ENCODE measurements around the gene ARL8A.

DNA sequence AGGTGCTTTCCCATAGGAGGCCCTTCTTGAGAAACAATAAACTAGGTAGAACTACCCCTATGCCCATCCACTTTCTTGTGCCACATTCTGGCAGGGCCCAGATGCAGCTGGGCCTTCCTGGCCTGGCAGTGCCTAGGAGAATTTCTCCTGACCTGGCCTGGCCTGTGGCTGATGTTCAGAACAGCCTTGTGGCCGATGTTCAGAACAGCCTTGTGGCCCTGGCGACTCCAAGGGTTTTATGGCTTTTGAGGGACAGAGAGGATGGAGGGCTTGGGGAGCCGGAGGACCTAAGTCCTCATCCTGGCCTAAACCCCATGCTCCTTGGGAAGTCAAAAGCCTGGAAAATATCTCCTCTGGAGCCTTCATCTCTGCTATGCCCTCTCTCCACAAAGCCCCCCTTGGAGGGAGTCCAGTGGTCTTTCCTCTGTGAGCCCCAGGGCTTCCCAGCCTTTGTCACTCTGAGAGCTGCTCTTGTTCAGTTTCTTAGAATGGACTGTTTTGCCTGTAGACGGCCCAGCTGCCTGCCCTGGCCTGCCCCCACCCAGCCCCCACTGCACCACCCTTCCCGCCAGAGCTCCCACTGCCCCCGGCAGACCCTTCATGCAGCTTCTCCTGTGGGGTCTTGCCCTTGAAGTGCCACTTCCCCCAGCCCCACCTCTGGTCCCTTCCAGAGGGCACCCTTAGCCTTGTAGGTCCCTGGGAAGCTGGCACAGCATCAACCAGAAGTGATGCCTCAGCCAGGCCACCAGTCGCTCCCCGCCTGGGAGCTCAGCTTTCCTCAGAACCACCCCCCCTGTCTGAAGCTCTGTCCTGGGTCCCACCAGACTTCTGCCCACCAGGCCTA is 14.9 kb downstream of the ARL8A start:
- TF ChIP-seq, protein P1, sequence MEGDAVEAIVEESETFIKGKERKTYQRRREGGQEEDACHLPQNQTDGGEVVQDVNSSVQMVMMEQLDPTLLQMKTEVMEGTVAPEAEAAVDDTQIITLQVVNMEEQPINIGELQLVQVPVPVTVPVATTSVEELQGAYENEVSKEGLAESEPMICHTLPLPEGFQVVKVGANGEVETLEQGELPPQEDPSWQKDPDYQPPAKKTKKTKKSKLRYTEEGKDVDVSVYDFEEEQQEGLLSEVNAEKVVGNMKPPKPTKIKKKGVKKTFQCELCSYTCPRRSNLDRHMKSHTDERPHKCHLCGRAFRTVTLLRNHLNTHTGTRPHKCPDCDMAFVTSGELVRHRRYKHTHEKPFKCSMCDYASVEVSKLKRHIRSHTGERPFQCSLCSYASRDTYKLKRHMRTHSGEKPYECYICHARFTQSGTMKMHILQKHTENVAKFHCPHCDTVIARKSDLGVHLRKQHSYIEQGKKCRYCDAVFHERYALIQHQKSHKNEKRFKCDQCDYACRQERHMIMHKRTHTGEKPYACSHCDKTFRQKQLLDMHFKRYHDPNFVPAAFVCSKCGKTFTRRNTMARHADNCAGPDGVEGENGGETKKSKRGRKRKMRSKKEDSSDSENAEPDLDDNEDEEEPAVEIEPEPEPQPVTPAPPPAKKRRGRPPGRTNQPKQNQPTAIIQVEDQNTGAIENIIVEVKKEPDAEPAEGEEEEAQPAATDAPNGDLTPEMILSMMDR (conservative IDR thresholded peaks at IDR 0.05; ENCODE audit: low read length): no peak
- TF ChIP-seq EZH2phosphoT487 (IDR thresholded peaks at IDR 0.05; ENCODE audit: borderline replicate concordance, low read depth, low read length): no peak
